Stimulated activated CD4-positive, alpha-beta T cell treated with anti-CD3 and anti-CD28 coated beads, Interleukin-12 subunit alpha, Interleukin-12 subunit beta, amount 100 ng/mL, for 48 hours (primary cell): ENCODE measurements around the gene ENKUR.

Experiments used
- DNase-seq, 3 donors: peaks; one replicate each; pipeline ENCODE4 v3.0.0-alpha.2; 2020; ENCODE audit warnings: low read depth in 2 of 3, low spot score in 1 of 3

ENKUR gene

DNA sequence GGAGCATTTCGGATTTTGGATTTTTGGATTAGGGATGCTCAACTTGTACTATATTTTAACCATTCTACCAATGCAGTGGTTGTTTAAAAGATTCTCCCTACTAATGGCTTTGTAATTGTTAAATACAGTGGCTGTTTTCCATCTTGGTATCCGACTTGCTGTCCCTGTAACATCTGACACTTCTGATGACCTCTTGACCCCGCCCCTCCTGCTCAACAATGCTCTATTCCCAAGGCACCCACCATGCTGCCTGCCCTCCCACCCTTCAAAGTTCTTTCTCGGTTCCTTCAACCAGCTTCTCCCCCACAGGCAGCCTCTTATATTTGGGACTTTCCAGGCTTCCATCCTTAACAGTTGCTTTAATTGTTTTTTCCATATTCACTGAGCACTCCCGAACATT lies 65.5 kb downstream of the ENKUR start:
- no peak for DNase-seq

DNA sequence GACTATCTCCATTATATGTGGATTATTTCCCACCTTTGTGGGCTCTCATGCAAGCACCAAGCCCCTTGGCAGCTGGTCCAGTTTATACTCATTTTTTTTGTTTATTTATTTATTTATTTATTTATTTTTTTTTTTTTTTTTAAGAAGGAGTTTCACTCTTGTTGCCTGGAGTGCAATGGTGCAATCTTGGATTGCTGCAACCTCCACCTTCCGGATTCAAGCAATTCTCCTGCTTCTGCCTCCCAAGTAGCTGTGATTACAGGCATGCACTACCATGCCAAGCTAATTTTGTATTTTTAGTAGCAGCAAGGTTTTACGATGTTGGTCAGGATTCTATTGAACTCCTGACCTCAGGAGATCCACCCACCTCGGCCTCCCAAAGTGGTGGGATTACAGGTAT lies 66.3 kb downstream of the ENKUR start:
- no peak for DNase-seq

DNA sequence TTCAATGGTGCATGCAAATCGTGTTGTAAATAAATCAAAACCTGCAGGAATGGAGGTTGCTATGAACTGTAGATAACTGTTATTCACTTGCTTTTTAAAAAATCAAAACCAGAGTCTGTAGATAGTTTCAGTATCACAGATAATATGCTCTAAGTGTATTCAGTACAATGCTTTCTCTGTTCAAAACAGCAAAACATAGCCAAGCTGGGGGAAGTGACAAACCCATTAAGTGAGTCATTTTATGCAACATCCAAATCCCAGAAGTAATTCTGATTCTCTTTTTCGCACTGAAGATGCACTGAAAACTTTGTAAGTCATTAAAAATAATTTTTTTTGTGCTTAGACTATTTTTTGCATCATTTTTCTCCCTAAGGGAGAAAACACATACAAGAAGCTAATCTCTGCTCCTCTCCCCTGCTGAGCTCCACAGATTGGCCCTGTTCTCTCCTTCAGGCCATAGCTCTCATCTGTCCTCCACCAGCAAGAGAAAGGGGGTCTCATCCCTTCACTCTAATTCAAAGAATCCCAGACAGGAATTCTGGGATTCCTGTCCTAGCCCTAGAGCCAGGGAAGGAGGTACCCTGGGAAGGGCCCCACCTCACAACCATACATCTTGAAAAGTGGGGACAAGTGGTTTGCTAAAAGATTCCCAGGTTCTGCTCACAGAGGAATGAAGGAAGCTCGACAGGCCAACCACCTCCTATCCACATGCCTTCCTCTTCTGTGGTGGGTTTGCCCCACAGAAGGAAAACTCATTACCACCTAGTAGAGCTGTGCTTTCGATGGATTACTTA lies 68.5 kb downstream of the ENKUR start:
- DNase-seq: no peak

DNA sequence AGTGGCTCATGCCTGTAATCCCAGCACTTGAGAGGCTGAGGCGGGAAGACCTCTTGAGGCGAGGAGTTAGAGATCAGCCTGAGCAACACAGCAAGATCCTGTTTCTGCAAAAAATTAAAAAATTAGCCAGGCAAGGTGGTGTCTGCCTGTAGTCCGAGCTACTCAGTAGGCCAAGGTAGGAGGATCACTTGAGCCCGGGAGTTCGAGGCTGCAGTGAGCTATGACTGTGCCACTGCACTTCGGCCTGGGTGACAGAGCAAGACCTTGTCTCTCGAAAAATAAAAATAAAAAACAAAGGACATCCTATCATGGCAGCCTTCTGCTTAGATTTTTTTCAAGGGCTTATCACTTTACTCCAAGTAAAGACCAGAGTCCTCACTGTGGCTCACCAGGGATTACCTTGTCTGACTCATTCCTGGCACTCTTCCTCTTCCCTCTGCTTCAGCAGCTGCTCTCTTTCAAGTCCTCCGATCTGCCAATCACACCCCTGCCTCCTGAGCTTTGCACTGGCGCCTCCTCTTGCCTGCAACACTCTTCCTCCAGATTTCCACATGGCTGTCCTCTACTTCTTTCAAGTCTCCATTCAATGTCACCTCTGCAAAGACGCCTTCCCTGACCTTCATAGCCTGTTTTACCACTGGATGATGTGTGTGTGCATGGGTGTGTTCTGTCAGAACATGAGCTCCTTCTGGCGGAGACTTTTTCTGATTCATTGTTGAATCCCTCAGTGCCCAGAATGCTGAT lies 71.3 kb downstream of the ENKUR start:
- DNase-seq: no peak

DNA sequence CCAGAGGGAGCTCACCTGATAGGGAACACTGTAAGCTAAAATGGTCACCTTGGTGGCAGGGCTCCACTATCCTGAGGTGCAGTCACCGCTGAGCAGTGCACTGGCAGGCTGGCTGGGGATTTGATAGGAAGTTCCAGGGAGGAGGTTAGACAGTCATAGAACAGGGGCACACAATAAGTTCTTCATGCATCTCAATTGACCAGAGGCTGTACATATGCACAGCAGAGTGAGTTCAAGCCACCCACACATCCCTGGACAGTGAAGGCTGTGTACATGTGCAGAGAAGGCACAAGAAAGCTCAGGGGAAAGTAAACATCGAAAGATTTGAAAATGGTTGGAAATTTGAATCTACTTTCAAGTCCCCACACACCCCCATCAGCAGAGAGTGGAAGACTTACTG lies 77.4 kb downstream of the ENKUR start:
- no peak for DNase-seq

DNA sequence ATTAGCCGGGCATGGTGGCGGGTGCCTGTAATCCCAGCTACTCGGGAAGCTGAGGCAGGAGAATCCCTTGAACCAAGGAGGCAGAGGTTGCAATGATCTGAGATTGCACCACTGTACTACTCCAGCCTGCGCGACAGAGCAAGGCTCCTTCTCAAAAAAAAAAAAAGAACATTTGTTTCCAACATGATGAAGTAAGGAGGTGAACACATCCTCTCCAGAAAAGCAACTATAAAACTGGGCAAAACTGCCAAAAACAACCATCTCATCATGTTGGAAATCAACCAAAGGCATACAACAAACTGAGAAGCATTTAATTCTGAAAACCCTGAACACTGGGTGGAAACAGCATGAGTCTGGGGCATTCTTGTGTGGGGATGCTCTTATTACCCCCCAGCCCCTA lies 77.9 kb downstream of the ENKUR start:
- no peak for DNase-seq

DNA sequence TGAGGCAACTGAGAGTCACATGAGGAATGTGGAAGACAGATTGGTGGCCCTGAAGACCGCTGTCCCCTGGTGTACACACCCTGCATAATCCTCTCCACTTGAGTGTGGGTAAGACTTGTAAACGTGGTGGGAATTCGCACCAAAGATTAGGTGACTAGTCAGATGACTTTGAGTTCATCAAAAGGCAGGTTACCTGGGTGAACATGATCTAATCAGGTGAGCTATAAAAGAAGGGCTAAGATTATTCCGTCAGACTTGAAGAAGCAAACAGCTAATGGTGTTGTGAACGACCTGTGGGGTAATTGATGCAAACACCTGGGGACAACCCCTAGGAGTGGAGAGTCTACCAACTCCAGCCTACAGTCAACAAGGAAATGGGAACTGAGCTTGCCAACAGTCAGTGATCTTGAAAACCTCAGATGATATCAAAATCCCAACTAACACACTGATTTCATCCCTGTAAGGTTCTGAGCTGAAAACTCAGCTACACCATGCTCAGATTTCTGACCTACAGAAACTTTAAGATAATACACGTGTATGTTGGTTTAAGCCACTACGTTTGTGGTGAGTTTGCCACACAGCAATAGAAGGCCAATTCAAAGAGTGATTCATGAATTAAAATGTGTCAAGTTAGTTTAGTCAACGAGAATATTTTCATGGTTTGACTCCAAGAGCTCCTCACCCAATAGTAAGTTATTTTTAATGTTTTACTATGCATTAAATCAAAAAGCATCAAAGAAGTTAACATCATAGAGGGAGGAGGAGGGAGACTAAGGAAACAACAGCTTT lies 80.3 kb downstream of the ENKUR start:
- DNase-seq: no peak
